SKM-1 (cell line): ENCODE measurements around the gene THOC2.
"Not testable (repeated sequence)": the region's sequence is repeated elsewhere in the genome, so short reads cannot be mapped to it uniquely, and the experiment has no call there.

ENCODE experiments used
- DNase-seq: peaks from one replicate; lab custom pipeline; 2025; ENCODE audit not compliant: unreplicated experiment; lab: John Stamatoyannopoulos, UW

The THOC2 gene

GRCh38 chrX:123732670-123733363 lies at the start of gene THOC2:
Gene THOC2, minus strand, starts transcription at chrX:123733052. Its CDS starts 30 bp downstream, at chrX:123733022.
- DNase-seq: peak; percentile 77

- not testable (repeated sequence) for DNase-seq
Observed at GRCh38 chrX:123781786-123782185, 48.9 kb upstream of the THOC2 start.

- no peak for DNase-seq
Observed at GRCh38 chrX:123779908-123780396, 47.1 kb upstream of the THOC2 start.

- no peak for DNase-seq
Observed at GRCh38 chrX:123773258-123773988, 40.6 kb upstream of the THOC2 start.

- DNase-seq: no peak
Observed at GRCh38 chrX:123771449-123772064, 38.7 kb upstream of the THOC2 start.

- peak; percentile 44 for DNase-seq
Observed at GRCh38 chrX:123764967-123765871, 32.4 kb upstream of the THOC2 start.

GRCh38 chrX:123759849-123760248 lies 27.0 kb upstream of the THOC2 start:
- DNase-seq: not testable (repeated sequence)

GRCh38 chrX:123757794-123758193 lies 24.9 kb upstream of the THOC2 start:
- not testable (repeated sequence) for DNase-seq

GRCh38 chrX:123756320-123756719 lies 23.5 kb upstream of the THOC2 start:
- DNase-seq: no peak

- no peak for DNase-seq
Observed at GRCh38 chrX:123755107-123755506, 22.3 kb upstream of the THOC2 start.

GRCh38 chrX:123753656-123754350 lies 21.0 kb upstream of the THOC2 start:
- no peak for DNase-seq

GRCh38 chrX:123749643-123750042 lies 16.8 kb upstream of the THOC2 start:
- no peak for DNase-seq

GRCh38 chrX:123745511-123745910 lies 12.7 kb upstream of the THOC2 start:
- DNase-seq: no peak

- DNase-seq: no peak
Observed at GRCh38 chrX:123743312-123743711, 10.5 kb upstream of the THOC2 start.

- no peak for DNase-seq
Observed at GRCh38 chrX:123742440-123742839, 9.6 kb upstream of the THOC2 start.

- DNase-seq: no peak
Observed at GRCh38 chrX:123740536-123740935, 7.7 kb upstream of the THOC2 start.

GRCh38 chrX:123740006-123740405 lies 7.2 kb upstream of the THOC2 start:
- no peak for DNase-seq

GRCh38 chrX:123739474-123739873 lies 6.6 kb upstream of the THOC2 start:
- DNase-seq: no peak

- DNase-seq: no peak
Observed at GRCh38 chrX:123738378-123738940, 5.6 kb upstream of the THOC2 start.
